RWPE1 (cell line): ENCODE measurements around the gene DGKD.

Experiments
- CTCF ChIA-PET: fragments of 350-600 bp; sonication (Branson Sonifier 250); formaldehyde crosslinking; extraction: SDS; loops from one replicate; lab custom pipeline; 2021; lab: Yijun Ruan, JAX
- POLR2A ChIA-PET: fragments of 400-600 bp; formaldehyde crosslinking; extraction: SDS; loops from one replicate; lab custom pipeline; 2020; ENCODE audit warnings: antibody characterized with exemption; ENCODE audit not compliant: low non-redundant PET; lab: Yijun Ruan, JAX
- DNase-seq: peaks from one replicate; pipeline ENCODE4 v3.0.0; 2012; ENCODE audit warnings: low spot score
- H3K27ac ChIP-seq: fragments of 450-650 bp; 2 replicates; pipeline ENCODE4 v1.5.1; 2017
- CTCF ChIP-seq: fragments of 450-650 bp; conservative IDR thresholded peaks from 2 replicates; pipeline ENCODE4 v1.5.1; 2017; ENCODE audit warnings: low read depth, mild to moderate bottlenecking

Gene DGKD

GRCh38 chr2:233384811-233385488 is 30.7 kb downstream of the DGKD start:
- peak overlapping the region; percentile 58 for H3K27ac ChIP-seq
- no peak for TF ChIP-seq CTCF
- POLR2A ChIA-PET, result no interaction called here
- CTCF ChIA-PET, result interaction anchor here (0.6 to 0.8 kb wide), 5 partner anchors 11 to 679 kb away, joined by 3 to 8 read pairs (median 4); partner anchors contain the start of gene DGKD
- peak; percentile 50 for DNase-seq

GRCh38 chr2:233385489-233386044 is 31.3 kb downstream of the DGKD start:
- peak overlapping the region; percentile 58 for H3K27ac ChIP-seq
- DNase-seq, result no peak
- ChIA-PET CTCF (interaction anchor here (0.6 to 0.8 kb wide), 4 partner anchors 12 to 70 kb away, joined by 3 to 8 read pairs (median 6); partner anchors contain the start of gene DGKD), POLR2A (no interaction called here)
- TF ChIP-seq CTCF, result no peak

GRCh38 chr2:233386382-233387041 is 32.2 kb downstream of the DGKD start:
- ChIA-PET POLR2A (no interaction called here), CTCF (no interaction called here)
- H3K27ac ChIP-seq, result peak overlapping the region; percentile 78
- no peak for TF ChIP-seq CTCF
- DNase-seq, result peak; percentile 29

- CTCF ChIA-PET, result interaction anchor here (0.5 kb wide), 1 partner anchor 17 kb away, joined by 3 read pairs; no protein-coding TSS in a partner anchor
- POLR2A ChIA-PET, result no interaction called here
- peak overlapping the region; percentile 78 for H3K27ac ChIP-seq
- TF ChIP-seq CTCF, result no peak
- DNase-seq, result no peak
These were observed 32.9 kb downstream of the DGKD start for GRCh38 chr2:233387225-233387624.

- H3K27ac ChIP-seq, result peak overlapping the region; percentile 78
- POLR2A ChIA-PET, result no interaction called here
- TF ChIP-seq CTCF, result no peak
- CTCF ChIA-PET, result interaction anchor here (0.5 to 0.6 kb wide), 2 partner anchors 12 to 17 kb away, joined by 3 read pairs; no protein-coding TSS in a partner anchor
- DNase-seq, result no peak
These were observed 33.6 kb downstream of the DGKD start for GRCh38 chr2:233387667-233388528.
